ENCODE data around the gene C14orf180. TPM values are rescaled to one million over a fixed set of nuclear protein-coding genes. Genes with fewer than 3 reads are reported as not detected.
A peak's percentile ranks its signal among the peaks of the same experiment; 100 is the strongest.

The C14orf180 gene
- total RNA-seq (1 to 10 TPM in 1 of 2 donors, under 1 TPM in 1; 0.68 to 1.3 TPM), polyA plus RNA-seq (under 1 TPM in 1 of 2 donors, not detected in 1; 0.50 TPM)
- long read RNA-seq, donor 1, partial matches to known transcripts: 1 of 3 reads
- long read RNA-seq, donor 1, other reads (novel, unspliced or antisense): 1 of 3 reads
- long read RNA-seq, donor 2, partial matches to known transcripts: 1 of 2 reads
- long read RNA-seq, donor 2, other reads (novel, unspliced or antisense): 0 of 2 reads

- Histone ChIP-seq H3K27me3 (ENCODE audit: control insufficient read depth in 1 of 2, insufficient read depth in 2 of 2, low read length in 1 of 2) (no peaks in the 10 kb centered on the region), H3K36me3 (ENCODE audit: control insufficient read depth in 1 of 2, insufficient read depth in 2 of 2, low read length in 1 of 2) (no peaks in the 10 kb centered on the region), H3K27ac (ENCODE audit: low read depth in 1 of 2, low read length in 2 of 2) (no peak within 1 kb of the TSS), H3K9me3 (ENCODE audit: control insufficient read depth, low read length) (no peaks in the 10 kb centered on the region), H3K4me3 (ENCODE audit: low read length in 2 of 2) (no peak within 1 kb of the TSS), H3K4me1 (ENCODE audit: control insufficient read depth in 1 of 2, insufficient read depth in 2 of 2, low read length in 2 of 2) (no peaks in the 10 kb centered on the region)
- ATAC-seq (ENCODE audit: low FRiP score) (no peak), DNase-seq (peak in 1 of 2 donors; percentile 63)
- WGBS, 2 donors: 5 to 7% methylated on average over 17 of the region's 17 CpGs
- intact Hi-C loops (cut with DNase I): no loop called here
Observed at GRCh38 chr14:104579507-104579906, at the start of gene C14orf180. Gene C14orf180, plus strand, starts transcription at chr14:104579764. Its CDS starts 6,667 bp downstream, at chr14:104586431.

DNA sequence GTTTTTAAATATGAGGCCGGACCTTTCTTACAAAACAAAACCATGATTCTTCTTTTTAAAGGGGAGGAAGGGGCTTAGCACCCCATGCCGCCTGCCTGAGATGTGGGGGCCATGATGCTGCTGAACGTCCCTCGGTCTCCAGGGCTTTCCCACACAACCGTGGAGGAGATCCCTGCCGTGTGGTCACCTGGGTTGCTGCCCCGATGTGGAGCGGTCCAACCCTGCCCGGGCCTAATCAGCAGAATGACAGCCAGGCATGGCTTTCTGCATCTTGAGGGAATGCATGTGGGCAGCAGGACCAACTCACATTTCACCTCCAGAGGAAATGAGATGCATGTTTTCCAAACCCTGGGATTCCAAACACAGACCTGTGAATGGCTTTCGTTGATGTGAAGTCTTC lies 48.9 kb upstream of the C14orf180 start:
- Histone ChIP-seq H3K4me1 (ENCODE audit: control insufficient read depth in 1 of 2, insufficient read depth in 2 of 2, low read length in 2 of 2) (no peaks in the 10 kb centered on the region), H3K36me3 (ENCODE audit: control insufficient read depth in 1 of 2, insufficient read depth in 2 of 2, low read length in 1 of 2) (no peaks in the 10 kb centered on the region), H3K4me3 (ENCODE audit: low read length in 2 of 2) (no peak overlapping the region), H3K27ac (ENCODE audit: low read depth in 1 of 2, low read length in 2 of 2) (no peak overlapping the region), H3K9me3 (ENCODE audit: control insufficient read depth, low read length) (peaks cover 4% of the 10 kb centered on the region), H3K27me3 (ENCODE audit: control insufficient read depth in 1 of 2, insufficient read depth in 2 of 2, low read length in 1 of 2) (no peaks in the 10 kb centered on the region)
- DNase-seq (no peak), ATAC-seq (ENCODE audit: low FRiP score) (no peak)
- intact Hi-C loops (cut with DNase I): no loop called here
- 69 to 79% methylated on average over 10 of the region's 10 CpGs for WGBS, 2 donors

DNA sequence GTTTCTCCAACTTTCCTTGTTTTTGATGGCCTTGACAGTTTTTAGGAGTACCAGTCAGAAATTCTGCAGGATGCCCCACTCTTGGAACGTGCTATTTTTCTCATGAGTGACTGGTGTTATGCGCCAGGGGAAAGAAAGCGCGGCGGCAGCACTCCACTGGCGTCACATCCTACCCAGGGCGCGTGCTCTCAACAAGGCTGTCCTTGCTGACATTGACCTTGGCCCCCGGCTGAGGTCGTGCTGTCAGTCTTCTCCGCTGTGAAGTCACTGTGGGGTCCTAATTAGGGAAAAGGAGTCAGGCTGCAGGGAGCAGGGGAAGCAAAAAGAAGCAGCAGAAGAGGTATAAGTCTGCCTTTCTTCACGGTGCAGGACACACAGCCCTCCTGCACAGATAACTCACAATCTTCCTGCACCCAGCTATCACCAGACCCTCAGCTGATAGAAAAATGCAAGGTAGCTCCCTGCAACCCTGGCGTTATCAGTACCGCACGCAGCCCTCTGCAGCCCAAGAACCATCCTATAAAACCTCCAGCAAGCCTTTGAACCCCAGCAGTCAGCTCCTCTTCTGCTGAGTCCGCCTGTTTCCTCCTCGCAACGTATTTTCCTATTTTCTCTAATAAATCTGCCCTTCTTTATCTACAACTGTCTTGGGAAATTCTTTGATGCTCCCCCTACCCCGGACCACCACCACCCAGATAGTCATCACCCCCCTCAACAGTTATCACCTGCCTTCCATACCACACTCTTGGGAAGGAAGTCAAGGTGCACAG lies 48.0 kb upstream of the C14orf180 start:
- Histone ChIP-seq H3K27ac (ENCODE audit: low read depth in 1 of 2, low read length in 2 of 2) (no peak overlapping the region), H3K4me1 (ENCODE audit: control insufficient read depth in 1 of 2, insufficient read depth in 2 of 2, low read length in 2 of 2) (no peaks in the 10 kb centered on the region), H3K9me3 (ENCODE audit: control insufficient read depth, low read length) (peaks cover 4% of the 10 kb centered on the region), H3K27me3 (ENCODE audit: control insufficient read depth in 1 of 2, insufficient read depth in 2 of 2, low read length in 1 of 2) (peaks cover 0 to 1% of the 10 kb centered on the region in 2 donors), H3K4me3 (ENCODE audit: low read length in 2 of 2) (no peak overlapping the region), H3K36me3 (ENCODE audit: control insufficient read depth in 1 of 2, insufficient read depth in 2 of 2, low read length in 1 of 2) (no peaks in the 10 kb centered on the region)
- no peak for ATAC-seq (ENCODE audit: low FRiP score)
- no peak for DNase-seq
- 74 to 76% methylated on average over 19 of the region's 19 CpGs for WGBS, 2 donors
- intact Hi-C loops (cut with DNase I): no loop called here

- 90 to 95% methylated on average over 3 of the region's 3 CpGs for WGBS, 2 donors
- Histone ChIP-seq H3K4me3 (ENCODE audit: low read length in 2 of 2) (no peak overlapping the region), H3K27me3 (ENCODE audit: control insufficient read depth in 1 of 2, insufficient read depth in 2 of 2, low read length in 1 of 2) (peaks cover 0 to 1% of the 10 kb centered on the region in 2 donors), H3K9me3 (ENCODE audit: control insufficient read depth, low read length) (peaks cover 4% of the 10 kb centered on the region), H3K4me1 (ENCODE audit: control insufficient read depth in 1 of 2, insufficient read depth in 2 of 2, low read length in 2 of 2) (no peaks in the 10 kb centered on the region), H3K36me3 (ENCODE audit: control insufficient read depth in 1 of 2, insufficient read depth in 2 of 2, low read length in 1 of 2) (no peaks in the 10 kb centered on the region), H3K27ac (ENCODE audit: low read depth in 1 of 2, low read length in 2 of 2) (no peak overlapping the region)
- ATAC-seq (ENCODE audit: low FRiP score) (no peak), DNase-seq (no peak)
- intact Hi-C loops (cut with DNase I): no loop called here
Observed at GRCh38 chr14:104532191-104532555, 47.4 kb upstream of the C14orf180 start.

- Histone ChIP-seq H3K9me3 (ENCODE audit: control insufficient read depth, low read length) (no peaks in the 10 kb centered on the region), H3K27ac (ENCODE audit: low read depth in 1 of 2, low read length in 2 of 2) (no peak overlapping the region), H3K36me3 (ENCODE audit: control insufficient read depth in 1 of 2, insufficient read depth in 2 of 2, low read length in 1 of 2) (no peaks in the 10 kb centered on the region), H3K4me3 (ENCODE audit: low read length in 2 of 2) (no peak overlapping the region), H3K27me3 (ENCODE audit: control insufficient read depth in 1 of 2, insufficient read depth in 2 of 2, low read length in 1 of 2) (peaks cover 0 to 1% of the 10 kb centered on the region in 2 donors), H3K4me1 (ENCODE audit: control insufficient read depth in 1 of 2, insufficient read depth in 2 of 2, low read length in 2 of 2) (no peaks in the 10 kb centered on the region)
- WGBS, 2 donors: 27% methylated on average over 3 of the region's 3 CpGs
- intact Hi-C loops (cut with DNase I): no loop called here
- ATAC-seq (ENCODE audit: low FRiP score) (no peak), DNase-seq (no peak)
Observed at GRCh38 chr14:104534036-104534435, 45.5 kb upstream of the C14orf180 start.

DNA sequence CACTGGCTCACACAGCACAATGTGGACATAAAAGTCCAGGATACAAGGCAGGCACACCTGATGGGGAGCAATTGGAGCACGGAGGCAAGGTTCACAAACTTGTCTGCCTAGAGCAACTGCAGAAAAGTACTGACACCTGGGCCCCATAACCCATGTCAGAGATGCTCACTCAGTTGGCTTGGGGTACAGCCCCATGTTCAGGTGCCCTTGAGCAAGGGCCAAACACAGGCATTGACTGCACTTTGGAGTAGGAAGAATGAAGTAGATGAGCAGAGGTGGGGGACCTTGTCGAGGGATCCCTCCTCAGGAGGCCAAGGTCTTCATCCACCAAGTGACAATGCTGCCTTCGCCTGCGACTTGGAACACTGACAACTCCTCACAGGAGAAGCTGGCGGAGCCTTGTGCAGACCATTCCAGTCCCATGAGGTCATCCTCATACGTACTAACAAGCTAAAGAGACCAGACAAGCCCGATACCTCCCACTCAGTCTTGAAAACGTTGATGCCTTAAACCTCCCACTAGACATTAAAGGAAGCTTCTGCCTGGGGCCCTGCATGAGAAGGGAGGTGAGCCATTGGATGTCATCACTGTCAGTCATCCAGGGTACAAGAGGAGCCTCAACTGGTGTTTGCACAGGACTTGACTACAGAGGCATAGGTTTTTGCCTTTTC lies 42.5 kb upstream of the C14orf180 start:
- H3K4me3 ChIP-seq (ENCODE audit: low read length in 2 of 2): no peak overlapping the region
- ATAC-seq (ENCODE audit: low FRiP score) (peak; percentile 15), DNase-seq (no peak)
- no peaks in the 10 kb centered on the region for H3K4me1 ChIP-seq (ENCODE audit: control insufficient read depth in 1 of 2, insufficient read depth in 2 of 2, low read length in 2 of 2)
- WGBS, 2 donors: 30 to 31% methylated on average over 8 of the region's 8 CpGs
- intact Hi-C loops (cut with DNase I): no loop called here
- H3K9me3 ChIP-seq (ENCODE audit: control insufficient read depth, low read length): no peaks in the 10 kb centered on the region
- peaks cover 0 to 1% of the 10 kb centered on the region in 2 donors for H3K27me3 ChIP-seq (ENCODE audit: control insufficient read depth in 1 of 2, insufficient read depth in 2 of 2, low read length in 1 of 2)
- no peaks in the 10 kb centered on the region for H3K36me3 ChIP-seq (ENCODE audit: control insufficient read depth in 1 of 2, insufficient read depth in 2 of 2, low read length in 1 of 2)
- no peak overlapping the region for H3K27ac ChIP-seq (ENCODE audit: low read depth in 1 of 2, low read length in 2 of 2)

- intact Hi-C loops (cut with DNase I): no loop called here
- Histone ChIP-seq H3K36me3 (ENCODE audit: control insufficient read depth in 1 of 2, insufficient read depth in 2 of 2, low read length in 1 of 2) (no peaks in the 10 kb centered on the region), H3K27ac (ENCODE audit: low read depth in 1 of 2, low read length in 2 of 2) (no peak overlapping the region), H3K4me3 (ENCODE audit: low read length in 2 of 2) (no peak overlapping the region), H3K9me3 (ENCODE audit: control insufficient read depth, low read length) (no peaks in the 10 kb centered on the region), H3K4me1 (ENCODE audit: control insufficient read depth in 1 of 2, insufficient read depth in 2 of 2, low read length in 2 of 2) (no peaks in the 10 kb centered on the region), H3K27me3 (ENCODE audit: control insufficient read depth in 1 of 2, insufficient read depth in 2 of 2, low read length in 1 of 2) (peaks cover 0 to 1% of the 10 kb centered on the region in 2 donors)
- ATAC-seq (ENCODE audit: low FRiP score) (no peak), DNase-seq (no peak)
- WGBS, 2 donors: 55 to 63% methylated on average over 3 of the region's 3 CpGs
Observed at GRCh38 chr14:104537613-104537988, 42.0 kb upstream of the C14orf180 start.

DNA sequence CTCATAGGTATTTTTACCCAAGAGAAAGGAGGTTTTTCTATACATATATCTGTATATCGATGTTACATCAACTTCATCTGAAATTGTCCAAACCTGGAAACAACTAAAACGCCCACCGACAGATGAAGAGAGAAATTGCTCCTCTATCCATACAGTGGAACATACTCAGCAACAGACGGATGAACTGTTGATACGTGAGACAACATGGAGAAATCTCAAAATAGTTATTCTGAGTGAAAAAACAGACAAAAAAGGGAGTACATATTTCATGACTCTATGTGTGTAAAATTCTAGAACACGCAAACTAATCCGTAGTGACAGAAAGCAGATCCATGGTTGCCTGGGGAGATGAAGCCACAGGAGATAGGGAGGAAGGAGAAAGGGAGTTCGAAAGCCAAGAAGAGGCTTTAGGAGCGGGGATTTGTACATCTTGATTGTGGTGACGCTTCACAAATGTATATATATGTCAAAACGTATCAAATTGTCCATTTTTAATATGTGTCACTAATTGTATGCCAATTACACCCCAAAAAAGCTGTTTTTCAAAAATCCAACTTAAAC lies 37.6 kb upstream of the C14orf180 start:
- Histone ChIP-seq H3K27ac (ENCODE audit: low read depth in 1 of 2, low read length in 2 of 2) (no peak overlapping the region), H3K9me3 (ENCODE audit: control insufficient read depth, low read length) (no peaks in the 10 kb centered on the region), H3K4me1 (ENCODE audit: control insufficient read depth in 1 of 2, insufficient read depth in 2 of 2, low read length in 2 of 2) (no peaks in the 10 kb centered on the region), H3K27me3 (ENCODE audit: control insufficient read depth in 1 of 2, insufficient read depth in 2 of 2, low read length in 1 of 2) (no peaks in the 10 kb centered on the region), H3K36me3 (ENCODE audit: control insufficient read depth in 1 of 2, insufficient read depth in 2 of 2, low read length in 1 of 2) (no peaks in the 10 kb centered on the region), H3K4me3 (ENCODE audit: low read length in 2 of 2) (no peak overlapping the region)
- no peak for DNase-seq
- 62% methylated on average over 11 of the region's 11 CpGs for WGBS, 2 donors
- intact Hi-C loops (cut with DNase I): no loop called here
- no peak for ATAC-seq (ENCODE audit: low FRiP score)

Measured in aorta (tissue), 5 donors.